Dedifferentiated amniotic fluid mesenchymal stem cell (primary cell): ENCODE results near the gene CORO2A.

Source experiments
- DNase-seq: peaks from one replicate; pipeline ENCODE4 v3.0.0-alpha.2; 2016; ENCODE audit errors: extremely low spot score

The CORO2A gene

GRCh38 chr9:98171176-98171925 is 21.1 kb downstream of the CORO2A start:
- no peak for DNase-seq

- DNase-seq = no peak
Observed at GRCh38 chr9:98168941-98169488, 23.4 kb downstream of the CORO2A start.

GRCh38 chr9:98168153-98168780 is 24.2 kb downstream of the CORO2A start:
- no peak for DNase-seq

- DNase-seq = no peak
Observed at GRCh38 chr9:98164912-98165311, 27.5 kb downstream of the CORO2A start.

GRCh38 chr9:98162613-98163012 is 29.8 kb downstream of the CORO2A start:
- DNase-seq = no peak

GRCh38 chr9:98161851-98162250 is 30.6 kb downstream of the CORO2A start:
- no peak for DNase-seq

GRCh38 chr9:98159790-98160189 is 32.6 kb downstream of the CORO2A start:
- no peak for DNase-seq

- DNase-seq = no peak
Observed at GRCh38 chr9:98159301-98159700, 33.1 kb downstream of the CORO2A start.

- DNase-seq = no peak
Observed at GRCh38 chr9:98158071-98158831, 34.2 kb downstream of the CORO2A start.

GRCh38 chr9:98157372-98157771 is 35.1 kb downstream of the CORO2A start:
- DNase-seq = no peak

GRCh38 chr9:98154678-98155077 is 37.8 kb downstream of the CORO2A start:
- no peak for DNase-seq

GRCh38 chr9:98152526-98152925 is 39.9 kb downstream of the CORO2A start:
- no peak for DNase-seq

GRCh38 chr9:98150721-98151120 is 41.7 kb downstream of the CORO2A start:
- no peak for DNase-seq

GRCh38 chr9:98150164-98150563 is 42.3 kb downstream of the CORO2A start:
- no peak for DNase-seq

- no peak for DNase-seq
Observed at GRCh38 chr9:98149422-98149821, 43.0 kb downstream of the CORO2A start.

GRCh38 chr9:98148486-98148885 is 44.0 kb downstream of the CORO2A start:
- no peak for DNase-seq

GRCh38 chr9:98147582-98147981 is 44.9 kb downstream of the CORO2A start:
- no peak for DNase-seq

- no peak for DNase-seq
Observed at GRCh38 chr9:98146101-98146991, 46.1 kb downstream of the CORO2A start.

- no peak for DNase-seq
Observed at GRCh38 chr9:98144631-98145030, 47.8 kb downstream of the CORO2A start.

- no peak for DNase-seq
Observed at GRCh38 chr9:98144076-98144475, 48.4 kb downstream of the CORO2A start.

GRCh38 chr9:98142925-98143481 is 49.4 kb downstream of the CORO2A start:
- no peak for DNase-seq
